HG03520 (cell line): ENCODE measurements around the gene NPAT.
"Not testable (repeated sequence)": the region's sequence is repeated elsewhere in the genome, so short reads cannot be mapped to it uniquely, and the experiment has no call there.

Experiments used
- ATAC-seq: cut with Tn5 transposase; IDR thresholded peaks from one replicate; pipeline ENCODE4 v1.9.1; 2021; ENCODE audit warnings: mild to moderate bottlenecking, moderate library complexity; ENCODE audit not compliant: unreplicated experiment

Gene NPAT

GRCh38 chr11:108220721-108221336 is 1.6 kb downstream of the NPAT start:
- no peak for ATAC-seq

DNA sequence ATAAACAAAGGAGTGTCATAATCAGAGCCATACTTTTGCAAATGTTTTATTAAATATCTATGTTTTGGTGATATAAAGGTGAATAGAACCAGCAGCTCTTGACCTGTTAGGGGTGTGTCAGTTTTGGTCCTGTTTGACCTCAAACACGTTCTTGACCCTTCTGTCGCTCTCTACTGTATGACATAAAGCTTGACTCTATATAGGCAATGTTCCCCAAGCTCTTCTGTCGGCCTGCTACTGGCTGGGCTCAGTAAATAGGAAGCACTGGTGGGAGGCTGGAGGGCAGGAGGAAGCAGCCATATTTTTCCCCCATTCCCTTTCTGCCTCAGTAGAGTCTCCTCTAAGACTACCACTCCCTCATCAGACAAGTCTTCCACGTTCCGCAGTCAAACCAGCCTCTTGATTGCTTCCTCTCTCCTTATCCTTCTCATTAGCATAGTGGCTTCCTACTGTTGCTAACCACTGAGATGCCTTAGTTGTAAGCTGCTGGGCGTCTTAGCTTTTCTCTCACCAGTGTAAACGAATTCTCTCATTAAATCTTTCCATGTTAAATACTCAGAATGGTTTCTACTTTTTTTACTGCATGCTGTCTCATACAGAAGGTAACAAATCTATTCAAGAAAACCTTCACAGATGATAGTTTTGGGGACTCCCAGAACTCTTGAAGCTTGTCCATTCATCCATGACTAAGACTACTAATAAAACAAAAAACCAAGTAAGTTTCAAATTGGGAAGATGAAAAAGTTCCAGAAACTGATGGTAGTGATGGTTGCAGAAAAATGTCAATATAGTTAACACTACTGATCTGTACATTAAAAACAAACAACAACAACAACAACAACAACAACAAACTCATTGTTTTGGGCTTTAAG is 3.3 kb downstream of the NPAT start:
- no peak for ATAC-seq

GRCh38 chr11:108218455-108218854 is 4.0 kb downstream of the NPAT start:
- ATAC-seq = no peak

DNA sequence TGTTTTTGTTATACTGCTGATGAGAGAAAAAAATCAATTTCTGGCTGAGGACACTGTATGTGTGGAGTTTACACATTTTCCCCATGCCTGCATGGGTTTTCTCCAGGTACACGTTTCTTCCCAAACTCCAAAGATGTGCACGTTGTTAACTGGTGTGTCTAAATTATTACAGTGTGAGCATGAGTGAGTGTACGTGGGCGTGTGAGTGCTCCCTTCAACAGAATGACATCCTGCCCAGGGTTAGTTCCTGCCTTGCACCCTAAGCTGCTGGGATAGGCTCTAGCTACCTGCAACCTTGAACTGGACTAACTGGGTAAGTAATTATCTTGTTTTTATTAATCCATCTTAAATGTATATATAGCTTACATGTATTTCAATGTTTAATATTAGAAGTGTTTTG is 5.5 kb downstream of the NPAT start:
- no peak for ATAC-seq

DNA sequence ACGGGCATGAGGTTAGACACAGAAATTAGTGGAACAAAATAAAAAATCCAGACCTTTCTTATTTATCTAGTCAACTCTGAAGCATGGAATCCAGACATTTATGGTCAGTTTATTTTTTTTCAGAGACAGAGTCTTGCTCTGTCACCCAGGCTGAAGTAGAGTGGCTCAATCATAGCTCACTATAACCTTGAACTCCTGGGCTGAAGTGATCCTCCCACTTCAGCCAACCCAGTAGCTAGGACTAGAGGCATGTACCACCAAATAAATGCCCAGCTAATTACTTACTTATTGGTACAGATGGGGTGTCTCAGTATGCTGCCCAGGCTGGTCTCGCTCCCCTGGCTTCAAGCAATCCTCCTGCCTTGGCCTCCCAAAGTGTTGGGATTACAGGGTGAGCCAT is 8.7 kb downstream of the NPAT start:
- ATAC-seq = no peak

GRCh38 chr11:108210441-108210840 is 12.0 kb downstream of the NPAT start:
- no peak for ATAC-seq

GRCh38 chr11:108207683-108208060 is 14.8 kb downstream of the NPAT start:
- ATAC-seq = no peak

DNA sequence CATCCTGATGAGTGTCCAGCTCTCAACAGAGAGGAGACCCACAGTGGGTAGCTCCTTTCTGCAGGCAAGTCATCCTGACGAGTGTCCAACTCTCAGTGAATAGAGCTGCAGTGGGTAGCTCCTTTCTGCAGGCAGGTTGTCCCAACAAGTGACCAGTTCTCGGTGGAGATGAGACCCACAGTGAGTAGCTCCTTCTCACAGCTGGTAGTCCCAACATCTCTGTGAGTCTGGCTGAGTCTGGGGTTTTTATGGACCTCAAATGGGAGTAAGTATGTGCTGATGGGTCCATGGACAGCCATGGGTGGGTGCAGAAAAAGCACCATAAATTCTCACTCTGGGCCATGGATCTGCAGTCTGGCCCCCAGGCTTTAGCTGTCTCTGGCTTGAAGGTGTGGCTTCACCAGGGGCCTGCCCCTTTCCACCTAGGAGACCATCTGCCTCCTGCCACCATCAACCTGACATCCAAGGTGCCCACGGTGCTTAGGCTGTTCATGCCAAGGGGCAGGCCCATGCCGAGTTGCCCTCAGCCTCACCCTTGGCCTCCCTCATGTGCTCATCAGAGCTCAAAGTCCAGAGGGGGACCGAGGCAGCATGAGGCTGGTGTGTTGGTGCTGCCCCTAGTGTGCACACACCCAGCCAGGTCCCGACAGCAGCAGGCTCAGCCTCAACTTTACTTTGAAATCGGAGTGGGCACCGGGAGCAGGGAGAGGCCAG is 15.3 kb downstream of the NPAT start:
- no peak for ATAC-seq

- ATAC-seq = no peak
Observed at GRCh38 chr11:108206171-108206570, 16.3 kb downstream of the NPAT start.

- no peak for ATAC-seq
Observed at GRCh38 chr11:108204929-108205499, 17.4 kb downstream of the NPAT start.

DNA sequence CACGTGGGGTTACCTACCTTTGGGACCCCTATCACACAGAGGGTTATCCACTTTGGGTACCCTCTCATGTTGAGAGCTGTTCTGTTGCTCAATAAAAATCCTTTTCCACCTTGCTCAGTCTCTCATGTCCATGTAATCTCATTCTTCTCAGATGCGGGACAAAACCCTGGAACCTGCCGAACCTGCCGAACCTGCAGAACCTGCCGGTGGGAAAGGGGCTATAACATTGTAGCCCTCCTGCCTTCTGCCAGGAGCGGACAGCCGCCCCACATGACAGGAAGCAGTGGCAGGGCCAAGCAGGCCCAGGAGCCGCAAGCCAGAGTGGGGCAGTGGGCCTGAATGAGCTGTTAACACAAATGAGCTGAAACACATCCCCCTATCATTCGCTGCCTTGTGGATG is 18.1 kb downstream of the NPAT start:
- no peak for ATAC-seq

- no peak for ATAC-seq
Observed at GRCh38 chr11:108203075-108203474, 19.4 kb downstream of the NPAT start.

DNA sequence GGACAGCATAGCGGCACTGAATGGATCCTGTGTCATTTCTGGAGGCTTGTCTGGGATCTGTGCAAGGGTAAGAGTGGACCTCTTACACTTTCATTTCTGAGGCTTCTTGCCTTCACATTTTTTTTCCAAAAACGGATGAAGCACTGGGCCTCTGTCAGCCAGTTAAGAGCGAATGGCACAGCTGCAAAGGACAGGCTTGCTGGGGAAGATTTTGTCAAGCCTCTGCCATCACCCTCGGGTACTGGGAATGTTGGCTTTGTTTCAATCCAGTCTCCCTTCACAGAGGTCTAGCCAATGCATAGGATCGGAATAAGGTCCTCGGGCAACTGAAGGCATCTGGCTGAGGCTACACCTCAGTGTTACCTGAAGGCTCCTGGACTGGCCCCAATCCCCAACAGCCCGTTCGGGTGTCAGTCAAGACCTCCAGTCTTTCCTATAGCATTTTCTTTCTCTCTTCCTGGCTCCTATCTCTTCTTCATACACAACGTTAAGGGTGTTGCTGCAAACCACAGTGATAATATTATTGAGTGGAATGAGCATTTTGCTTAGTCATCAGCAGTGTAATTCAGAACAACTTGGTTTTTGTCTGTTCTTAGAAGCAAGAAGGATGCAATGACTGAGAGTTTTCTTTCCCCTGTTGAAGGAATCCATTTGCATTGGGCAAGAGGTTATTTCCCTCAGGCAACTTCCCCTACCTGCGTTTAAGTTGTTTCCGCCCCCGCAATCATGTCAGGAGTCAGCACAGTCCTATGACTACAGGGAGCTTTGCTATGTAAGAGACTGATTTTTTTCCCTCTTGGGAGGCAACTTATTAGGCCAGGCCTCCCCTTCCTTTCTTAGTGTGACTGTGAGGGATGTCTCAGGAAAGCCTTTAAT is 22.8 kb downstream of the NPAT start:
- peak; percentile 75 for ATAC-seq

- no peak for ATAC-seq
Observed at GRCh38 chr11:108198833-108199232, 23.6 kb downstream of the NPAT start.

DNA sequence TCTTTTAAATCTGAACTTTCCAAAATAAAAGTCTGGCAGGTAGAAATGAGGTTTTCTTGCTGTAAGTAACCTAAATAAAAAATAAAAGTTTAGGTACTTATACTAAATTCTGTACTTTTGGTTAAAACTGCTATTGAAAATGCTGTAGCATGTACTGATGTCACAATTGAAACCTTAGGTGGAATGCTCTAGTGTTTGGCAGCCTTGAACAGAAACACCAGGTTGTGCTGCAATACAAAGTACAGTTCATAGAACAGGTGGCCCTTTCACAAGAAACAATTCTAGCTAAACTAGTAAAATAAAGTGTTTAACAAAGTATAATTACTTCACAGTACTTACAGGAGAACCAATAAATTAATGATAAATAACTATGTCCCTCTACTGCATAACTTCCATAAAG is 25.1 kb downstream of the NPAT start:
- no peak for ATAC-seq

- ATAC-seq = no peak
Observed at GRCh38 chr11:108196901-108197300, 25.5 kb downstream of the NPAT start.

- no peak for ATAC-seq
Observed at GRCh38 chr11:108193725-108194124, 28.7 kb downstream of the NPAT start.

DNA sequence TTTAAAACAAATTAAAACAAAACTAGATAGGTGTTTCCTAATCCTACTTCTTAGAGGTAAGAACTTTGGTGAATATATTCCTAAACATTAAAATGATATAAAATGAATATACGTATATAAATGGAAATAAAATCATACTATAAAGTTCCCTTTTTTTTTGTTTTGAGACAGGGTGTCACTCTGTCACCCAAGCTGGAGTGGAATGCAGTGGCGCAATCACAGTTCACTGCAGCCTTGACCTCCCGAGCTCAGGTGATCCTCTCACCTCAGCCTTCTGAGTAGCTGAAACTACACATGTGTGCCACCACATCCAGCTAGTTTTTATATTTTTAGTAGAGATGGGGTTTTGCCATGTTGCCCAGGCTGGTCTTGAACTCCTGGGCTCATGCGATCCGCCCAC is 44.9 kb downstream of the NPAT start:
- ATAC-seq = no peak

- ATAC-seq = no peak
Observed at GRCh38 chr11:108170184-108170583, 52.3 kb downstream of the NPAT start.

DNA sequence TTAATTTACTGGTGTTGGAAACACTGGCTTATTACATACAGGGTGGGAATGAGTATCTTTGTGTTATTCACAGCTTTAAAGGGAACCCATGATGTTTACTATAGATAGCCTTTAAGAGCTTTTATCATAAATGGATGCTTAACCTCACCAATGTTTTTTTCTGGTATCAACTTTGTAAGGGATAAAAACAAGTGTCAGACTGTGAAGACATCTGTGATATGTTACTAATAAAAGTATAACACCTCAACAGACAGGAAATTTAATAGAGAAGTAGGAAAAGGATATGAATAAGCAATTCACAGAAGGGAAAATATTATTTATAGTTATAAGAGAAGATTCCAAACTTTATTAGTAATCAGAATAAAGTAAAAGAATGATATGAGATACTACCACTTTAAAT is 54.8 kb downstream of the NPAT start:
- ATAC-seq = no peak

- not testable (repeated sequence) for ATAC-seq
Observed at GRCh38 chr11:108162878-108163277, 59.6 kb downstream of the NPAT start.
